CD4-positive, alpha-beta T cell treated with Interferon alpha-2 for 1 hour (primary cell): ENCODE results near the gene ADGRF5.
A peak's percentile ranks its signal among the peaks of the same experiment; 100 is the strongest.
"Not testable (repeated sequence)": the region's sequence is repeated elsewhere in the genome, so short reads cannot be mapped to it uniquely, and the experiment has no call there.

Experiments used
- DNase-seq, 2 donors: peaks; one replicate each; pipeline ENCODE4 v3.0.0-alpha.2; 2020 to 2022

ADGRF5 gene

GRCh38 chr6:46882645-46883044 lies 39.1 kb downstream of the ADGRF5 start:
- no peak for DNase-seq

GRCh38 chr6:46879003-46879402 lies 42.7 kb downstream of the ADGRF5 start:
- no peak for DNase-seq

- DNase-seq, result no peak
Observed at GRCh38 chr6:46876126-46876525, 45.6 kb downstream of the ADGRF5 start.

DNA sequence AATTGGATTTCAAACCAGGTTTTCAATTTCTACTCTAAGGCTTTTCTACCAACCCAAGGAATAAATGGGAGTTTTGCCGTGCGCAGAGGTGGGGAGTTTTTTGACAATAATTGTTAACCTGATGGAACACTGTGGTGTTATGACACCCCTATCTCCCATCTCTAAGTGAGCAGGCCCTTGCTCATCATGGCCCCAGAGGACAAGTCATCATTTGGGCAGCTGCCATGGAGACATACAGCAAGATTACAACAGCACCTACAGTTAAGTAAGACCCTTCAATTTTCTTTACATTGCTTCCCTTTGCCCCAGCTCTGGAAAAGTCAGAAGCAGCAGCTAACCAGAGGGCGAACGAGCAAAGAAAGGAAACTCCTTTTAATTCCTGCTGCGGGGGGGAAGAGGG lies 54.3 kb downstream of the ADGRF5 start:
- DNase-seq, result no peak

GRCh38 chr6:46865221-46865620 lies 56.5 kb downstream of the ADGRF5 start:
- no peak for DNase-seq

DNA sequence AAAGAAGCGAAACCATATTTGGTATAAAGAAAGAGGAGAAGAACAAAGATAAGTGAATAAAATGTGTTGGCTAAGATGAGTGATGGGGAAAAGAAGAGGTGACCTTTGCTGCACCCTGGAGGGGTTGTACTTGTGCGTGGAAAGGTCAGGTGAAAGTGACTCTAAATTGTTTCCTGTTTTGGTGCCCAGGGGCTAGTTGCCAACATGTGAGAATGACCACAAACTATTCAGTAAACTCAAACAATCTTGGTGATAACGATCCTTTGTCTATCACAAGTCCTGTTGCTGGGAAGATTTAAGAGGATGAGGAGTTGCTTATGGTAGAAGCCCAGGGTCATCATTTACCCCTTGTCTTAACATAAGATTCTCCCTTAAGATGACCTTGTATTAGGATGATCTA lies 57.9 kb downstream of the ADGRF5 start:
- DNase-seq, result no peak

GRCh38 chr6:46862381-46862780 lies 59.4 kb downstream of the ADGRF5 start:
- DNase-seq, result no peak

DNA sequence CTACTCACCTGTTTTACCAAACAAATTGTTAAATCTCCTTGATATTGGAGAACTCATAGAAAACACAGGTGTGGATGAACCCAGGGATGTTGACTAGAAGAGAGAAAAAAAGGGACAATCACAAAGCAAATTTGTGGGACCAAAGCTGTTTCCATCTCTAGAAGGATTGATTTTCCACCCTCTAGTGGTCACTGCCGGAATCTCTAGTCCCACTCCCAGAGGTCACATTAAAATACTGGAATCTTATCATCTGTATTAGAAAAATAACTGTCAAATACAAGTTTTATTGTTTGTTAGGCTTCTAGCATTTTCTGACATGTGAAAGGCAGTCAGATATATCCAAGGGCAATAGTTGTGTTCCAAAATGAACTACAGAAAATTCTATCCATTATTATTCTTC lies 65.8 kb downstream of the ADGRF5 start:
- peak in 1 of 2 donors; percentile 19 for DNase-seq

DNA sequence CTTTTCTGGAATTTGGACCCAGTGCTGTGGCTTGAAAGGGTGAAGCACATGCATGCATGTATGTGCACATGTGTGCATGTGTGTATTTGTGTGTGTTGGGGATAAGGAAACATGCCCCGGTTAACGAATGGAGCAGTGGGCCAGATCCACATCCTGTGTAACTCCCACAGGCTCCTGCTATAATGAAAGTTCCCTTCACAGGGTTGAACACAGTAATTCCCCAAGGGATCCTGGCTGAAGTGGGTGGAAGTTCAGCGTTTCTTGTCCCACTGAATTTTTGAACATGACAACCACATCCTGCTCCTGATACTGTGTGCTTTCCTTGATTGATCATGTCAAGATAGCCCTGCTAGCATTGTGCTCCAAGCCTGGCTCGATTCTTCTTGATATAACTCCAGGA lies 70.2 kb downstream of the ADGRF5 start:
- not testable (repeated sequence) for DNase-seq

GRCh38 chr6:46850792-46851191 lies 70.9 kb downstream of the ADGRF5 start:
- DNase-seq, result no peak

- DNase-seq, result no peak
Observed at GRCh38 chr6:46849361-46849690, 72.4 kb downstream of the ADGRF5 start.

DNA sequence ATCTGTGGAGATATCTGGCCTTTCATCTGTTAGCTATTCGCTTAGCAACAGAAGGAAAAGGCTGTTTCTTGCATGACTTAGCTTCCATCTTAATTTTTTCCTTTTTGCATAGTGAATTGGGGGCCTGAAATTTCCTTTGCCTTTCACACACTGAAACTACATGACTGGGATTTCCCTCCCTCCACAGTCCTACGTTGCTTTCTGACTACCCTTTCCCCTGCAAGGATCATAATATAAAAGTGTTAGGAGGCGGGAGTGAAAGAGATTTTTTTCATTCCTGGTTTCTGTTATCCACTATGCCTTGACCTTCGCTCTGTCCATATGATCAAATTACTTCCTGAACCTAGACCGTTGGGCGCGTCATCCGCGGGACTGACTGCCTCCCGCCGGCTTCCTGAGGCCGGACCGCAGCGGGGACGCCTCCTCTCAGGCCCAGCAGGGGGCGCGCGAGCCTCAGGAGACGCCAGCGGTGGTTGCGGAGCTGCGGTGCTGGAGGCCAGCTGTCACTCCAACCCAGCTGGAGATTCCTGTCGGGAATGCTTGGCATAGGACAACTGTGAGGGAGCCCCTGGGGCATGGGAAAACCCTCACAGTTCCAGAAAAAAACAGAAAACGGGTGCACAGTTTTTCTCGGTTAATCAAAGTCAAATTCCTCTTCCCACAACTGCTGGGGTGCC lies 72.9 kb downstream of the ADGRF5 start:
- DNase-seq, result peak; percentile 42 to 45

DNA sequence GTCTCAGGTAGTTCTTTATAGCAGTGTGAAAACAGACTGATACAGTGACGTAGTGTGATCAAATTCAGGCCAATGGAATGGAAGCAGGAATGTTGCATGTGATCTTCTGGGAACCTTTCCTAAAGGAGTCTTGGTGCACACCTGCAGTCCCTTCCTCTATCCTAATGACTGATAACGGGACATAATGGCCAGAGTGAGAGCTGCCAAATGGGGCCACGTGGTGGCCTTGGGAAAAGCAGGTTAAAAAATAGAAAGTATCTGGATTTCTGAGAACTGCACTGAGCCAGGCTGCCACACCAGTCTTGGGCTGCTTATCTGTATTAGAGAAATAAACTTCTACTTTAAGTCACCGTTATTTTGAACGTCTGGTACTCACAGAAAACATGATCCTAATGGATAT lies 76.6 kb downstream of the ADGRF5 start:
- DNase-seq, result no peak

DNA sequence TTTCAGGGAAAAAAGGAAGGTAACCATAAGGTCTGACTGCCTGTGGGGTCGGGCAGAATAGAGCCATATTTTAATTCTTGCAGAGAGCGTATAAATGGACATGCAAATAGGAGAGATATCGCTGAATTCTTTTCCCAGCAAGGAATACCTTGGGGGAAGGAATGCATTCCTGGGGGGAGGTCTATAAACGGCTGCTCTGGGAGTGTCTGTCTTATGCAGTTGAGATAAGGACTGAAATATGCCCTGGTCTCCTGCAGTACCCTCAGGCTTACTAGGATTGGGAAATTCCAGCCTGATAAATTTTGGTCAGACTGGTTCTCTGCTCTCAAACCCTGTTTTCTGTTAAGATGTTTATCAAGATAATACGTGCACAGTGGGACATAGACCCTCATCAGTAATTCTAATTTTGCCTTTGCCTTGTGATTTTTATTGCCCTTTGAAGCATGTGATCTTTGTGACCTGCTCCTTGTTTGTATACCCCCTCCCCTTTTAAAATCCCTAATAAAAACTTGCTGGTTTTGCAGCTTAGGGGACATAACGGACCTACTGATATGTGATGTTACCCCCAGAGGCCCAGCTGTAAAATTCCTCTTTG lies 79.4 kb downstream of the ADGRF5 start:
- DNase-seq, result not testable (repeated sequence)

DNA sequence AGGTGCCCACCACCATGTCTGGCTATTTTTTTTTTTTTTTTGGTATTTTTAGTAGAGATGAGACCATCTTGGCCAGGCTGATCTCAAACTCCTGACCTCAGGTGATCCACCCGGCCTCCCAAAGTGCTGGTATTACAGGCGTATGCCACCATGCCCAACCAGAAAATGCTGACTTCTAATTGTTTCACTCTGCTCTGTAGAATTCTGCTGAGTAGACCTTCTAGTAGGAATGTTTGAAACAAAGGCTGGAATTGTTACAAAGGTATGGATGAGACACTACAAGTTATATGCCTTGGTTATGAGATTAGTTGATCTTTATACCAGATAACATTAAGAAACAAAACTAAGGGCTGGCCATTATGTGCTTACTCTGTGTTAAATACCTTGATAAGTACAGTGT lies 83.7 kb downstream of the ADGRF5 start:
- no peak for DNase-seq

GRCh38 chr6:46834991-46835390 lies 86.7 kb downstream of the ADGRF5 start:
- DNase-seq, result not testable (repeated sequence)

GRCh38 chr6:46834257-46834916 lies 87.4 kb downstream of the ADGRF5 start:
- not testable (repeated sequence) for DNase-seq

DNA sequence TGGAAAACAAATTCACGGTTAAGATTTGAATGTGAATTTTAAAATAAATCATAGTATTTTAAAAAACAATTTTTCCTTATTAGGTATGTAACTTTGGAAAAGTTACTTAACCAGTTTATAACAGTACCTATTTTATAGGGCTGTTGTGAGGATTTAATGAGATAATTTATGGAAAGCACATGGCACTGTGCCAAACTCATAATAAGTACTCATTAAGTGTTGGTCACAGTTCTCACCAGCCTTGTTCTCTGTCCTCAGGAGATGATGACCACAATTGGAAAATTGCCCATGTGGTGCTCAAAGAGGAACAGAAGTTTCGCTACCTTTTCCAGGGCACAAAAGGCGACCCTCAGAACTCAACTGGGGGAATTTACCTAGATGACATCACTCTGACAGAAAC lies 88.9 kb downstream of the ADGRF5 start:
- DNase-seq, result no peak

DNA sequence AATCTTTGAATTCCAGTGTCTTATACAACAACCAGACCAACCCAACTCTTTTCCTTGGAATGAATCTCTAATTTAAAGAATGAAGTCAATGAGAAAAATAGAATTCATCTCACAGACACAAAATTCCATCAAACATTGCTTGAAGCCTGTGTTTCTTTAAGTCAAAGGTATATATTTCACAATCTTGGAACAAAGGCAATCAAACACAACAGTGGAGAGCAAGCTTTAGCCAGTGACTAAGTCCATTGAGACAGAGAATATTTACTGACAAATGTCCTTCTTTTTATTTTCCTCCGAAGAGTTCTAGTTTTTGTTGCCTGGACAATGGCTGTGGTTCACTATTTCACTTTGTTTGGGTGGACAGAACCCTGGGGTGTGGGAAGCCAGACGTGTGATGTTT lies 92.8 kb downstream of the ADGRF5 start:
- no peak for DNase-seq

DNA sequence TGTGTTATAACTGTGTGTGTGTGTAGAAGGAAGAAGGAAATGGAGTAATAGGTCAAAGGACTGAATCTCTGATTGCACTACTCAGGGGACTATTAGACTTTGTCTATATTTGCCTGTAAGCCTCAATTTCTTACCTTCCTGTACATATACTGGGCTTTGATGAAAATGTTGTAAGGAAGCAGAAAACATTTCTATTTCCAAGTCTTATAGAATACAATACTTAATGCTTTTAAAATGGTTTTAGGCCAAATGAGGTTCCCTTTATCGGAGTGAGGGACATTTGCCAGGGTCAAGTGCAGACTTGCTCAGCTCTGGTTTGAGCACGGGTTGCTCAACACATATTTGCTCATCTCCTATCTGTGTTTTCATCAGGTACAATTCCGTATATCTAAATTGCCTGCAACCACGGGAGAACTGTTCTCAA lies 100.3 kb downstream of the ADGRF5 start:
- DNase-seq, result no peak

GRCh38 chr6:46819561-46819960 lies 102.2 kb downstream of the ADGRF5 start:
- no peak for DNase-seq

GRCh38 chr6:46816626-46817025 lies 105.1 kb downstream of the ADGRF5 start:
- DNase-seq, result no peak

GRCh38 chr6:46815130-46815529 lies 106.6 kb downstream of the ADGRF5 start:
- no peak for DNase-seq

GRCh38 chr6:46808806-46809205 lies 112.9 kb downstream of the ADGRF5 start:
- no peak for DNase-seq
